B cell (primary cell): ENCODE data around the gene ADCY7. TPM values are rescaled to one million over a fixed set of nuclear protein-coding genes. Genes with fewer than 3 reads are reported as not detected.

Experiments used
- ATAC-seq: fragments of 200-7000 bp; cut with Tn5 transposase; one replicate; pipeline ENCODE4 v1.10.0; 2021; ENCODE audit warnings: low read depth, mild to moderate bottlenecking, moderate number of reproducible peaks, moderate library complexity
- CTCF ChIA-PET: fragments of 350-600 bp; sonication (Branson Sonifier 250); formaldehyde crosslinking; loops from one replicate; lab custom pipeline; 2021; ENCODE audit warnings: antibody characterized with exemption, inconsistent platforms; lab: Charles Lee
- POLR2A ChIA-PET: fragments of 350-600 bp; sonication (Branson Sonifier 250); formaldehyde crosslinking; loops from one replicate; lab custom pipeline; 2021; ENCODE audit warnings: antibody characterized with exemption; lab: Charles Lee
- DNase-seq: peaks from one replicate; pipeline ENCODE4 v3.0.0; 2013
- H2AFZ ChIP-seq: 2 replicates; pipeline ENCODE4 v1.6.1; 2012; ENCODE audit warnings: mild to moderate bottlenecking, low read depth, low read length; ENCODE audit not compliant: insufficient read depth, poor library complexity, severe bottlenecking
- H3K27ac ChIP-seq, 2 donors: 1 replicate in 1 of 2; 2 replicates in 1 of 2; pipeline ENCODE4 v1.5.1; 2012 to 2013; ENCODE audit warnings: low read length in 2 of 2, mild to moderate bottlenecking in 2 of 2, moderate library complexity in 1 of 2
- H3K27me3 ChIP-seq, 4 experiments: fragments of 200-600 bp in 1 of 4; sonication (generic) in 1 of 4; replicated peaks in 1 of 4; 1 replicate in 2 of 4; 2 replicates in 2 of 4; pipeline versions ENCODE4 v1.6.1 to v1.7.0; 2013 to 2016; ENCODE audit warnings: low read length in 3 of 4, mild to moderate bottlenecking in 2 of 4, mixed read lengths in 1 of 4, moderate library complexity in 1 of 4; ENCODE audit not compliant: insufficient read depth in 4 of 4, control insufficient read depth in 3 of 4; ENCODE audit errors: control extremely low read depth in 1 of 4
- H3K36me3 ChIP-seq, 2 experiments: replicated peaks in 1 of 2; 1 replicate in 1 of 2; 2 replicates in 1 of 2; pipeline versions ENCODE4 v1.6.1 to v1.7.1; 2013; ENCODE audit warnings: low read length in 1 of 2; ENCODE audit not compliant: insufficient read depth in 2 of 2, control insufficient read depth in 1 of 2; ENCODE audit errors: control extremely low read depth in 1 of 2, extremely low read depth in 1 of 2
- H3K4me1 ChIP-seq, 2 donors: fragments of 200-600 bp in 1 of 2; sonication (generic) in 1 of 2; 1 replicate in 1 of 2; 2 replicates in 1 of 2; pipeline versions ENCODE4 v1.5.1 to v1.6.1; 2013 to 2017; ENCODE audit warnings: low read length in 2 of 2; ENCODE audit not compliant: control insufficient read depth in 2 of 2, insufficient read depth in 2 of 2
- H3K4me2 ChIP-seq: replicated peaks from 2 replicates; pipeline ENCODE3; 2012; ENCODE audit warnings: mild to moderate bottlenecking, low read depth, low read length; ENCODE audit not compliant: poor library complexity, severe bottlenecking
- H3K4me3 ChIP-seq, 5 experiments: fragments of 200-600 bp in 1 of 5; sonication (generic) in 1 of 5; 1 replicate in 3 of 5; 2 replicates in 2 of 5; pipeline versions ENCODE4 v1.5.1 to v1.7.0; 2011 to 2016; ENCODE audit warnings: low read length in 4 of 5, mild to moderate bottlenecking in 4 of 5, low read depth in 2 of 5, control low read depth in 1 of 5, moderate library complexity in 1 of 5; ENCODE audit not compliant: insufficient read depth in 1 of 5; ENCODE audit errors: control extremely low read depth in 1 of 5, extremely low read depth in 1 of 5
- H3K79me2 ChIP-seq: fragments of 200-600 bp; sonication (generic); one replicate; pipeline ENCODE4 v1.6.0; 2016; ENCODE audit warnings: low read length; ENCODE audit not compliant: control insufficient read depth, insufficient read depth
- H3K9ac ChIP-seq: fragments of 200-600 bp; sonication (generic); 2 replicates; pipeline ENCODE4 v1.6.1; 2017; ENCODE audit warnings: mild to moderate bottlenecking, low read length, moderate library complexity
- H3K9me3 ChIP-seq, 3 donors: one replicate each; pipeline versions ENCODE4 v1.6.1 to v1.7.1; 2013; ENCODE audit warnings: low read length in 2 of 3; ENCODE audit not compliant: control insufficient read depth in 2 of 3, insufficient read depth in 1 of 3; ENCODE audit errors: control extremely low read depth in 1 of 3
- H4K20me1 ChIP-seq: 2 replicates; pipeline ENCODE4 v1.6.0; 2012; ENCODE audit warnings: mild to moderate bottlenecking, low read length; ENCODE audit not compliant: insufficient read depth, control insufficient read depth, poor library complexity, severe bottlenecking
- H3K27ac Mint-ChIP-seq: one replicate; pipeline ENCODE4 v1.8.0; 2021; ENCODE audit warnings: mixed read lengths
- H3K27me3 Mint-ChIP-seq: one replicate; pipeline ENCODE4 v1.8.0; 2021; ENCODE audit warnings: mixed read lengths
- H3K4me1 Mint-ChIP-seq: one replicate; pipeline ENCODE4 v1.8.0; 2021; ENCODE audit warnings: mixed read lengths
- H3K4me3 Mint-ChIP-seq: one replicate; pipeline ENCODE4 v1.8.0; 2021; ENCODE audit warnings: mixed read lengths
- H3K9me3 Mint-ChIP-seq: one replicate; pipeline ENCODE4 v1.8.0; 2022; ENCODE audit warnings: mixed read lengths; ENCODE audit not compliant: insufficient read depth
- CTCF ChIP-seq: fragments of 200-600 bp; IDR thresholded peaks from one replicate; pipeline ENCODE4 v1.8.0; 2022; ENCODE audit warnings: antibody characterized with exemption, mild to moderate bottlenecking
- EZH2 ChIP-seq: IDR thresholded peaks from 2 replicates; pipeline ENCODE4 v1.6.1; 2012; ENCODE audit warnings: borderline replicate concordance, low read depth, mild to moderate bottlenecking, moderate library complexity, low read length; ENCODE audit not compliant: insufficient read depth, poor library complexity, severe bottlenecking
- WGBS: methylation state at CpG from one replicate; pipeline ENCODE4 v1.1.5; 2013; ENCODE audit warnings: missing lambda C conversion rate; ENCODE audit not compliant: insufficient coverage; 5-methylcytosine and 5-hydroxymethylcytosine counted together
- intact Hi-C: fragments of 100-400 bp; cut with micrococcal nuclease; formaldehyde crosslinking; loops from one replicate; pipeline ENCODE4 v1.10.0; 2022
- polyA plus RNA-seq: library from polyadenylated mRNA; depleted of rRNA; stranded (reverse); fragments of >200 nt; gene quantifications from 2 replicates; pipeline ENCODE4 v1.2.3, GENCODE V29; 2012
- total RNA-seq, 2 donors: library from RNA; stranded (reverse); fragments of 120-200 nt in 1 of 2; gene quantifications; 1 replicate in 1 of 2; 2 replicates in 1 of 2; pipeline versions ENCODE4 v1.2.3 to v1.2.4, GENCODE V29; 2013 to 2022

ADCY7 gene
- total and polyA plus RNA-seq, 2 donors (not counting 1 experiment from before 2014, with no cell fraction given), result 78.4 to 207 TPM

- H2AFZ ChIP-seq, result no peak overlapping the region
- no peak overlapping the region for H3K9ac ChIP-seq
- TF ChIP-seq EZH2 (no peak), CTCF (no peak)
- intact Hi-C loops, result loop anchor here (5.0 kb wide), 1 partner anchor 50 kb away; the partner anchor contains the start of gene ADCY7
- H3K4me3 ChIP-seq, result no peak overlapping the region
- CTCF ChIA-PET, result interaction anchor here (1.2 to 1.6 kb wide), 2 partner anchors 38 to 105 kb away, joined by 3 to 6 read pairs; no protein-coding TSS in a partner anchor
- peaks cover 5 to 8% of the 10 kb centered on the region in 2 donors for H3K4me1 ChIP-seq
- H3K9me3 ChIP-seq, result no peaks in the 10 kb centered on the region
- no peak overlapping the region for H3K4me3 Mint-ChIP-seq
- H3K9me3 Mint-ChIP-seq, result no peaks in the 10 kb centered on the region
- peaks cover 10% of the 10 kb centered on the region for H3K4me1 Mint-ChIP-seq
- ATAC-seq (no peak), DNase-seq (no peak)
- H3K27me3 Mint-ChIP-seq, result no peaks in the 10 kb centered on the region
- POLR2A ChIA-PET, result no interaction called here
- H3K27me3 ChIP-seq, result no peaks in the 10 kb centered on the region
- H4K20me1 ChIP-seq, result peaks cover 3% of the 10 kb centered on the region
- H3K27ac Mint-ChIP-seq, result peak overlapping the region; percentile 37
- peaks cover 26 to 94% of the 10 kb centered on the region in 2 experiments for H3K36me3 ChIP-seq
- no peak overlapping the region for H3K27ac ChIP-seq
- no peak overlapping the region for H3K4me2 ChIP-seq
- WGBS, result 98% methylated on average over 6 of the region's 10 CpGs
- no peaks in the 10 kb centered on the region for H3K79me2 ChIP-seq
These were observed 50.7 kb downstream of the ADCY7 start for GRCh38 chr16:50316848-50317630.
